ENCODE data around the gene MEG3. TPM values are rescaled to one million over a fixed set of nuclear protein-coding genes. Genes with fewer than 3 reads are reported as not detected.

The MEG3 gene
- total and polyA plus RNA-seq, 2 experiments from 2014 or later = not detected

- H3K4me1 Mint-ChIP-seq = peaks cover 54% of the 10 kb centered on the region
- Histone ChIP-seq H4K20me1 (replicated peaks; ENCODE audit: insufficient read depth) (no peaks in the 10 kb centered on the region; the same call in 1 of the 2 replicates), H3K4me1 (ENCODE audit: insufficient read depth) (peaks cover 37% of the 10 kb centered on the region), H3K27me3 (ENCODE audit: insufficient read depth) (peaks cover 38% of the 10 kb centered on the region), H2AFZ (peak overlapping the region; percentile 72), H3K27ac (ENCODE audit: low read depth) (no peak overlapping the region), H3K36me3 (ENCODE audit: insufficient read depth) (no peaks in the 10 kb centered on the region), H3K4me2 (peak overlapping the region; percentile 64), H3K4me3 (no peak overlapping the region), H3K79me2 (replicated peaks; ENCODE audit: insufficient read depth) (no peaks in the 10 kb centered on the region), H3K9me2 (ENCODE audit: insufficient read depth) (no peaks in the 10 kb centered on the region), H3F3A (replicated peaks; ENCODE audit: low read depth) (no peaks in the 10 kb centered on the region)
- peaks cover 50% of the 10 kb centered on the region for H3K27me3 Mint-ChIP-seq (ENCODE audit: insufficient read depth, low read depth, poor library complexity)
- TF ChIP-seq NANOG (IDR thresholded peaks at IDR 0.05; ENCODE audit: borderline replicate concordance) (no peak), STAT1 (IDR thresholded peaks at IDR 0.05; ENCODE audit: unreplicated experiment) (no peak), ZNF331 (CRISPR knock-in tag; IDR thresholded peaks at IDR 0.05; ENCODE audit: low read depth) (no peak), EZH2 (IDR thresholded peaks at IDR 0.05; ENCODE audit: low read depth, unreplicated experiment) (no peak)
- TF ChIP-seq, protein P1, sequence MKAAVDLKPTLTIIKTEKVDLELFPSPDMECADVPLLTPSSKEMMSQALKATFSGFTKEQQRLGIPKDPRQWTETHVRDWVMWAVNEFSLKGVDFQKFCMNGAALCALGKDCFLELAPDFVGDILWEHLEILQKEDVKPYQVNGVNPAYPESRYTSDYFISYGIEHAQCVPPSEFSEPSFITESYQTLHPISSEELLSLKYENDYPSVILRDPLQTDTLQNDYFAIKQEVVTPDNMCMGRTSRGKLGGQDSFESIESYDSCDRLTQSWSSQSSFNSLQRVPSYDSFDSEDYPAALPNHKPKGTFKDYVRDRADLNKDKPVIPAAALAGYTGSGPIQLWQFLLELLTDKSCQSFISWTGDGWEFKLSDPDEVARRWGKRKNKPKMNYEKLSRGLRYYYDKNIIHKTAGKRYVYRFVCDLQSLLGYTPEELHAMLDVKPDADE (IDR thresholded peaks at IDR 0.05) = no peak
- TF ChIP-seq, protein P2, sequence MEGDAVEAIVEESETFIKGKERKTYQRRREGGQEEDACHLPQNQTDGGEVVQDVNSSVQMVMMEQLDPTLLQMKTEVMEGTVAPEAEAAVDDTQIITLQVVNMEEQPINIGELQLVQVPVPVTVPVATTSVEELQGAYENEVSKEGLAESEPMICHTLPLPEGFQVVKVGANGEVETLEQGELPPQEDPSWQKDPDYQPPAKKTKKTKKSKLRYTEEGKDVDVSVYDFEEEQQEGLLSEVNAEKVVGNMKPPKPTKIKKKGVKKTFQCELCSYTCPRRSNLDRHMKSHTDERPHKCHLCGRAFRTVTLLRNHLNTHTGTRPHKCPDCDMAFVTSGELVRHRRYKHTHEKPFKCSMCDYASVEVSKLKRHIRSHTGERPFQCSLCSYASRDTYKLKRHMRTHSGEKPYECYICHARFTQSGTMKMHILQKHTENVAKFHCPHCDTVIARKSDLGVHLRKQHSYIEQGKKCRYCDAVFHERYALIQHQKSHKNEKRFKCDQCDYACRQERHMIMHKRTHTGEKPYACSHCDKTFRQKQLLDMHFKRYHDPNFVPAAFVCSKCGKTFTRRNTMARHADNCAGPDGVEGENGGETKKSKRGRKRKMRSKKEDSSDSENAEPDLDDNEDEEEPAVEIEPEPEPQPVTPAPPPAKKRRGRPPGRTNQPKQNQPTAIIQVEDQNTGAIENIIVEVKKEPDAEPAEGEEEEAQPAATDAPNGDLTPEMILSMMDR (conservative IDR thresholded peaks at IDR 0.05; ENCODE audit: low read depth in 2 of 2) = peak; percentile 65
- peaks cover 6% of the 10 kb centered on the region; the same call in 2 of the 3 replicates for H3K36me3 Mint-ChIP-seq (ENCODE audit: low read depth)
- no peak overlapping the region for H3K27ac Mint-ChIP-seq
- DNase-seq (ENCODE audit: low spot score) (peak; percentile 71), ATAC-seq (peak; percentile 38)
- peak overlapping the region; percentile 48; the same call in 2 of the 3 replicates for H3K4me3 Mint-ChIP-seq
- H3K9me3 Mint-ChIP-seq = peaks cover 13% of the 10 kb centered on the region
Measured at GRCh38 chr14:100902295-100903133, 76.6 kb downstream of the MEG3 start.

- Histone ChIP-seq H4K20me1 (replicated peaks; ENCODE audit: insufficient read depth) (no peaks in the 10 kb centered on the region; the same call in 1 of the 2 replicates), H2AFZ (no peak overlapping the region), H3K27me3 (ENCODE audit: insufficient read depth) (peaks cover 38% of the 10 kb centered on the region), H3K27ac (ENCODE audit: low read depth) (no peak overlapping the region), H3K9me2 (ENCODE audit: insufficient read depth) (no peaks in the 10 kb centered on the region), H3K36me3 (ENCODE audit: insufficient read depth) (no peaks in the 10 kb centered on the region), H3F3A (replicated peaks; ENCODE audit: low read depth) (no peaks in the 10 kb centered on the region), H3K4me1 (ENCODE audit: insufficient read depth) (peaks cover 34% of the 10 kb centered on the region), H3K4me2 (peak overlapping the region; percentile 64; the same call in 1 of the 2 replicates), H3K79me2 (replicated peaks; ENCODE audit: insufficient read depth) (no peaks in the 10 kb centered on the region), H3K4me3 (no peak overlapping the region)
- Mint-ChIP-seq H3K9me3 (peaks cover 13% of the 10 kb centered on the region), H3K4me3 (no peak overlapping the region), H3K4me1 (peaks cover 51% of the 10 kb centered on the region), H3K27ac (no peak overlapping the region), H3K27me3 (ENCODE audit: insufficient read depth, low read depth, poor library complexity) (peaks cover 50% of the 10 kb centered on the region), H3K36me3 (ENCODE audit: low read depth) (peaks cover 6% of the 10 kb centered on the region; the same call in 2 of the 3 replicates)
- ATAC-seq (no peak), DNase-seq (ENCODE audit: low spot score) (no peak)
- no peak for TF ChIP-seq POLR2AphosphoS5 (IDR thresholded peaks at IDR 0.05; ENCODE audit: low read depth)
- no peak for TF ChIP-seq ZNF114 (CRISPR knock-in tag; IDR thresholded peaks at IDR 0.05)
- no peak for TF ChIP-seq REST (IDR thresholded peaks at IDR 0.05; ENCODE audit: unreplicated experiment)
- no peak for TF ChIP-seq STAT1 (IDR thresholded peaks at IDR 0.05; ENCODE audit: unreplicated experiment)
Measured at GRCh38 chr14:100903134-100903468, 77.2 kb downstream of the MEG3 start.

Measured in GM23338 (cell line).